IMR-90 (cell line): Measurements from ENCODE around the gene OLFML3. TPM values are rescaled to one million over a fixed set of nuclear protein-coding genes. Genes with fewer than 3 reads are reported as not detected.

Source experiments
- ATAC-seq: fragments of 200-7000 bp; cut with Tn5 transposase; 2 replicates; pipeline ENCODE4 v1.9.1; 2020; ENCODE audit warnings: low read depth, mild to moderate bottlenecking, moderate library complexity
- BruUV-seq: library from RNA; stranded (reverse); fragments of 400-500 nt; replicated peaks from 2 replicates; lab custom pipeline; 2021; lab: Mats Ljungman, UMichigan
- CTCF ChIA-PET: fragments of 300-600 bp; formaldehyde crosslinking; extraction: SDS; loops from one replicate; lab custom pipeline; 2021; ENCODE audit warnings: antibody characterized with exemption; lab: Yijun Ruan, JAX
- POLR2A ChIA-PET: fragments of 300-600 bp; sonication (Branson Sonifier 250); formaldehyde crosslinking; loops from one replicate; lab custom pipeline; 2022; ENCODE audit warnings: antibody characterized with exemption; ENCODE audit not compliant: unreplicated experiment; lab: Charles Lee
- DNase-seq: peaks from one replicate; pipeline ENCODE4 v3.0.0; 2013
- H2AFZ ChIP-seq: replicated peaks from 2 replicates; pipeline ENCODE3; 2013; ENCODE audit warnings: low read length, mild to moderate bottlenecking; ENCODE audit not compliant: poor library complexity
- H2AK5ac ChIP-seq: 2 replicates; pipeline ENCODE4 v1.6.1; 2013; ENCODE audit warnings: low read depth, low read length, inconsistent platforms
- H2AK9ac ChIP-seq: replicated peaks from 2 replicates; pipeline ENCODE3; 2013; ENCODE audit warnings: mild to moderate bottlenecking, low read depth, low read length, moderate library complexity; ENCODE audit not compliant: poor library complexity
- H2BK120ac ChIP-seq: 2 replicates; pipeline ENCODE4 v1.6.1; 2013; ENCODE audit warnings: low read depth, low read length, inconsistent platforms
- H2BK15ac ChIP-seq: 3 replicates; pipeline ENCODE4 v1.6.1; 2013; ENCODE audit warnings: low read depth, low read length, inconsistent platforms
- H2BK20ac ChIP-seq: 2 replicates; pipeline ENCODE4 v1.6.1; 2013; ENCODE audit warnings: low read depth, mild to moderate bottlenecking, inconsistent platforms, low read length, moderate library complexity
- H2BK5ac ChIP-seq: 2 replicates; pipeline ENCODE4 v1.6.1; 2013; ENCODE audit warnings: mild to moderate bottlenecking, low read depth, low read length, inconsistent platforms; ENCODE audit not compliant: poor library complexity, severe bottlenecking
- H3K14ac ChIP-seq: replicated peaks from 2 replicates; pipeline ENCODE4 v1.6.1; 2013; ENCODE audit warnings: low read depth, low read length, inconsistent platforms
- H3K18ac ChIP-seq: 2 replicates; pipeline ENCODE4 v1.6.1; 2013; ENCODE audit warnings: low read depth, low read length, control low read depth
- H3K23ac ChIP-seq: 2 replicates; pipeline ENCODE4 v1.6.1; 2013; ENCODE audit warnings: low read depth, low read length, inconsistent platforms
- H3K27ac ChIP-seq: 2 replicates; pipeline ENCODE4 v1.5.1; 2013; ENCODE audit warnings: mild to moderate bottlenecking, control low read depth, low read length; ENCODE audit not compliant: insufficient read depth
- H3K27me3 ChIP-seq: 2 replicates; pipeline ENCODE4 v1.6.1; 2013; ENCODE audit warnings: low read length; ENCODE audit not compliant: control insufficient read depth, insufficient read depth
- H3K36me3 ChIP-seq: 2 replicates; pipeline ENCODE4 v1.6.1; 2013; ENCODE audit warnings: low read length, mixed read lengths; ENCODE audit not compliant: control insufficient read depth, insufficient read depth
- H3K4ac ChIP-seq: 2 replicates; pipeline ENCODE4 v1.6.1; 2013; ENCODE audit warnings: low read depth, low read length, inconsistent platforms
- H3K4me1 ChIP-seq: 2 replicates; pipeline ENCODE4 v1.6.1; 2013; ENCODE audit warnings: low read length, mixed read lengths; ENCODE audit not compliant: control insufficient read depth, insufficient read depth
- H3K4me2 ChIP-seq: 2 replicates; pipeline ENCODE4 v1.6.1; 2013; ENCODE audit warnings: low read depth, mild to moderate bottlenecking, control low read depth, low read length, moderate library complexity
- H3K4me3 ChIP-seq: 2 replicates; pipeline ENCODE4 v1.5.1; 2013; ENCODE audit warnings: low read depth, mild to moderate bottlenecking, control low read depth, low read length, moderate library complexity; ENCODE audit not compliant: insufficient read depth
- H3K56ac ChIP-seq: 2 replicates; pipeline ENCODE4 v1.6.1; 2013; ENCODE audit warnings: low read length, inconsistent platforms; ENCODE audit not compliant: insufficient read depth; ENCODE audit errors: extremely low read depth
- H3K79me1 ChIP-seq, 2 experiments: 2 replicates each; pipeline ENCODE4 v1.6.1; 2013; ENCODE audit warnings: low read length in 2 of 2, inconsistent platforms in 1 of 2, low read depth in 1 of 2
- H3K9ac ChIP-seq: 2 replicates; pipeline ENCODE4 v1.6.1; 2013; ENCODE audit warnings: low read depth, low read length, control low read depth
- H3K9me1 ChIP-seq: 2 replicates; pipeline ENCODE4 v1.6.1; 2013; ENCODE audit warnings: low read length, inconsistent platforms; ENCODE audit not compliant: insufficient read depth
- H3K9me3 ChIP-seq: 2 replicates; pipeline ENCODE4 v1.6.1; 2013; ENCODE audit warnings: low read length; ENCODE audit not compliant: control insufficient read depth, insufficient read depth
- H4K20me1 ChIP-seq: 2 replicates; pipeline ENCODE4 v1.6.1; 2013; ENCODE audit warnings: low read length, inconsistent platforms; ENCODE audit not compliant: insufficient read depth
- H4K5ac ChIP-seq: 2 replicates; pipeline ENCODE4 v1.6.1; 2013; ENCODE audit warnings: mild to moderate bottlenecking, low read depth, low read length, control low read depth
- H4K8ac ChIP-seq, 2 experiments: 2 replicates each; pipeline ENCODE4 v1.6.1; 2013; ENCODE audit warnings: low read depth in 2 of 2, low read length in 2 of 2, control low read depth in 1 of 2, inconsistent platforms in 1 of 2
- H4K91ac ChIP-seq: 2 replicates; pipeline ENCODE4 v1.6.1; 2013; ENCODE audit warnings: low read depth, low read length, inconsistent platforms; ENCODE audit not compliant: insufficient read depth
- BHLHE40 ChIP-seq: fragments of 150-350 bp; IDR thresholded peaks from 2 replicates; pipeline ENCODE4 v1.6.1; 2016; ENCODE audit warnings: mild to moderate bottlenecking, low read depth, low read length
- CEBPB ChIP-seq: IDR thresholded peaks from 2 replicates; pipeline ENCODE4 v1.6.1; 2012; ENCODE audit warnings: low read depth, low read length, improper control_type of control experiment
- CHD1 ChIP-seq: IDR thresholded peaks from 2 replicates; pipeline ENCODE4 v1.6.1; 2012; ENCODE audit warnings: low read depth, low read length, improper control_type of control experiment
- FOS ChIP-seq: fragments of 150-350 bp; IDR thresholded peaks from 2 replicates; pipeline ENCODE4 v1.6.1; 2016; ENCODE audit warnings: low read depth, low read length
- MAFK ChIP-seq: IDR thresholded peaks from 2 replicates; pipeline ENCODE4 v1.6.1; 2012; ENCODE audit warnings: low read depth, low read length, improper control_type of control experiment
- MAZ ChIP-seq: IDR thresholded peaks from 2 replicates; pipeline ENCODE4 v1.6.1; 2012; ENCODE audit warnings: low read depth, mild to moderate bottlenecking, low read length, improper control_type of control experiment, moderate library complexity, borderline replicate concordance
- MXI1 ChIP-seq: IDR thresholded peaks from 2 replicates; pipeline ENCODE4 v1.6.1; 2012; ENCODE audit warnings: low read depth, mild to moderate bottlenecking, low read length, moderate library complexity, borderline replicate concordance
- NFE2L2 ChIP-seq: fragments of 150-350 bp; IDR thresholded peaks from 2 replicates; pipeline ENCODE4 v1.6.1; 2016; ENCODE audit warnings: low read depth, mild to moderate bottlenecking, low read length
- POLR2A ChIP-seq: IDR thresholded peaks from 2 replicates; pipeline ENCODE4 v1.6.1; 2012; ENCODE audit warnings: mild to moderate bottlenecking, low read depth, low read length
- RAD21 ChIP-seq: IDR thresholded peaks from 2 replicates; pipeline ENCODE4 v1.6.1; 2012; ENCODE audit warnings: low read length, improper control_type of control experiment
- RCOR1 ChIP-seq: IDR thresholded peaks from 2 replicates; pipeline ENCODE4 v1.6.1; 2012; ENCODE audit warnings: mild to moderate bottlenecking, low read length, improper control_type of control experiment; ENCODE audit not compliant: insufficient replicate concordance
- RFX5 ChIP-seq: IDR thresholded peaks from 2 replicates; pipeline ENCODE4 v1.8.0; 2012; ENCODE audit warnings: low read depth, mild to moderate bottlenecking, low read length, moderate library complexity
- SMC3 ChIP-seq: fragments of 150-350 bp; IDR thresholded peaks from 2 replicates; pipeline ENCODE4 v1.6.1; 2016; ENCODE audit warnings: low read depth, mild to moderate bottlenecking, antibody characterized with exemption, low read length, moderate library complexity
- WGBS, 2 experiments: methylation state at CpG; one replicate each; pipeline versions ENCODE4 v1.1.5 to v1.1.7; 2013; ENCODE audit warnings: missing lambda C conversion rate in 2 of 2; ENCODE audit not compliant: insufficient read length in 1 of 2; ENCODE audit errors: extremely low coverage in 2 of 2; 5-methylcytosine and 5-hydroxymethylcytosine counted together
- dilution Hi-C: fragments of 300-500 bp; cut with HindIII; formaldehyde crosslinking; loops from one replicate; pipeline ENCODE4 v1.14.3; 2018; ENCODE audit warnings: low sequenced_read_pairs; ENCODE audit not compliant: unreplicated experiment
- in situ Hi-C: fragments of 300-500 bp; cut with MboI; formaldehyde crosslinking; loops from 3 replicates; pipeline ENCODE4 v1.14.3; 2019; ENCODE audit warnings: low sequenced_read_pairs, inconsistent platforms, mixed read lengths
- intact Hi-C: fragments of 100-400 bp; cut with micrococcal nuclease; formaldehyde crosslinking; loops from 2 replicates; pipeline ENCODE4 v1.10.0; 2022
- polyA plus RNA-seq, 3 experiments: library from polyadenylated mRNA; depleted of rRNA; stranded (reverse); fragments of >200 nt; gene quantifications; 2 replicates each; pipeline ENCODE4 v1.2.3, GENCODE V29; 2012; ENCODE audit warnings: low replicate concordance in 1 of 3
- total RNA-seq: library from RNA; depleted of rRNA; stranded (reverse); fragments of >200 nt; gene quantifications from 2 replicates; pipeline ENCODE4 v1.2.3, GENCODE V29; 2012
- TF ChIP-seq, protein P1 (sequence below): conservative IDR thresholded peaks from 2 replicates; pipeline ENCODE4 v1.5.1; 2012; ENCODE audit warnings: mild to moderate bottlenecking, low read depth, low read length, improper control_type of control experiment
- TF ChIP-seq, protein P2 (sequence below): fragments of 150-350 bp; IDR thresholded peaks from 2 replicates; pipeline ENCODE4 v1.6.1; 2016; ENCODE audit warnings: low read depth, mild to moderate bottlenecking, low read length, moderate library complexity, borderline replicate concordance
- TF ChIP-seq, protein P3 (sequence below): fragments of 150-350 bp; IDR thresholded peaks from 2 replicates; pipeline ENCODE4 v1.6.1; 2017; ENCODE audit warnings: mild to moderate bottlenecking, antibody characterized with exemption, low read length, low read depth

OLFML3 gene
- total and polyA plus RNA-seq, 2 of the 4 experiments (the other 2 are of a cell fraction), result 40.9 to 71.3 TPM

DNA sequence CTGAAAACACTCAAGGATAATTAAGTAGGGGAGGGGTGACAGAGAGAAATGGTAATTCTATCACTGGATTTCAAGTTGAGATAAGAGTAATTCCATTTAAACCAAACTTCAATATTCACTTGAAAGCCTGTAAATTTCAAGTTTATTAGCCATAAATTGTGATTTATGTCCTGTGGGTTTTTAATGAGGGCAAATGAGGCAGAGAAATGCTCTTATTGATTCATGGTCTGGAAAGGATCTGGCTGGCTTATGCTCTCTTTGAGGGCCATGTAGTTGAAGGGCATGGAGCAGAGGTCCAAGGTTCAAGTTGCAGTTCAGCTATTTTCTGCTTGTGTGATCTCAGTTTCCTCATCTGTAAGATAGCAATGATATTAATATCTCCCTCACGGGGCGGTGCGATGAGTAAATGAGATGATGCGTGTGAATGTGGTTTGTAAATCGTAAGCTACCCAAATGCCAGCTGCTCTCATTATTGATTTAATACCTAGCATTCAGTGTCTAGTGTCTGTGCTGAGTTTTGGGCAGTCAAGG, 12.3 kb downstream of the OLFML3 start:
- Histone ChIP-seq H3K27me3 (peaks cover 2% of the 10 kb centered on the region), H3K4me2 (no peak overlapping the region), H3K79me1 (no peaks in the 10 kb centered on the region), H4K91ac (no peak overlapping the region), H4K20me1 (no peaks in the 10 kb centered on the region), H2AK5ac (no peak overlapping the region), H3K18ac (no peak overlapping the region), H2AFZ (no peak overlapping the region), H2AK9ac (no peak overlapping the region), H4K5ac (no peak overlapping the region), H3K4me1 (no peaks in the 10 kb centered on the region), H3K14ac (no peak overlapping the region), H3K9me1 (no peaks in the 10 kb centered on the region; the same call in 1 of the 2 replicates), H2BK120ac (no peak overlapping the region), H3K23ac (no peak overlapping the region), H3K27ac (no peak overlapping the region), H2BK20ac (no peak overlapping the region), H3K9me3 (peaks cover 10% of the 10 kb centered on the region), H2BK15ac (no peak overlapping the region), H3K9ac (no peak overlapping the region), H3K4me3 (no peak overlapping the region), H2BK5ac (no peak overlapping the region), H3K56ac (no peak overlapping the region), H4K8ac (no peak overlapping the region), H3K36me3 (no peaks in the 10 kb centered on the region), H3K4ac (no peak overlapping the region)
- in situ Hi-C loops, result no loop called here
- ChIA-PET CTCF (interaction anchor here (1.2 kb wide), 1 partner anchor 12 kb away, joined by 4 read pairs; the partner anchor contains the start of gene OLFML3), POLR2A (no interaction called here)
- dilution Hi-C loops, result no loop called here
- BruUV-seq, result no TSS peak
- no peak for ATAC-seq
- no CpG with 5 or more reads among the region's 5 CpGs for WGBS, 2 experiments
- TF ChIP-seq SMC3 (no peak), MXI1 (no peak), MAFK (no peak), RCOR1 (no peak), POLR2A (no peak), RAD21 (no peak), RFX5 (no peak), MAZ (no peak), BHLHE40 (no peak), CHD1 (no peak), CEBPB (no peak), NFE2L2 (no peak), FOS (no peak)
- TF ChIP-seq, protein P1, sequence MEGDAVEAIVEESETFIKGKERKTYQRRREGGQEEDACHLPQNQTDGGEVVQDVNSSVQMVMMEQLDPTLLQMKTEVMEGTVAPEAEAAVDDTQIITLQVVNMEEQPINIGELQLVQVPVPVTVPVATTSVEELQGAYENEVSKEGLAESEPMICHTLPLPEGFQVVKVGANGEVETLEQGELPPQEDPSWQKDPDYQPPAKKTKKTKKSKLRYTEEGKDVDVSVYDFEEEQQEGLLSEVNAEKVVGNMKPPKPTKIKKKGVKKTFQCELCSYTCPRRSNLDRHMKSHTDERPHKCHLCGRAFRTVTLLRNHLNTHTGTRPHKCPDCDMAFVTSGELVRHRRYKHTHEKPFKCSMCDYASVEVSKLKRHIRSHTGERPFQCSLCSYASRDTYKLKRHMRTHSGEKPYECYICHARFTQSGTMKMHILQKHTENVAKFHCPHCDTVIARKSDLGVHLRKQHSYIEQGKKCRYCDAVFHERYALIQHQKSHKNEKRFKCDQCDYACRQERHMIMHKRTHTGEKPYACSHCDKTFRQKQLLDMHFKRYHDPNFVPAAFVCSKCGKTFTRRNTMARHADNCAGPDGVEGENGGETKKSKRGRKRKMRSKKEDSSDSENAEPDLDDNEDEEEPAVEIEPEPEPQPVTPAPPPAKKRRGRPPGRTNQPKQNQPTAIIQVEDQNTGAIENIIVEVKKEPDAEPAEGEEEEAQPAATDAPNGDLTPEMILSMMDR, result no peak
- TF ChIP-seq, protein P2, sequence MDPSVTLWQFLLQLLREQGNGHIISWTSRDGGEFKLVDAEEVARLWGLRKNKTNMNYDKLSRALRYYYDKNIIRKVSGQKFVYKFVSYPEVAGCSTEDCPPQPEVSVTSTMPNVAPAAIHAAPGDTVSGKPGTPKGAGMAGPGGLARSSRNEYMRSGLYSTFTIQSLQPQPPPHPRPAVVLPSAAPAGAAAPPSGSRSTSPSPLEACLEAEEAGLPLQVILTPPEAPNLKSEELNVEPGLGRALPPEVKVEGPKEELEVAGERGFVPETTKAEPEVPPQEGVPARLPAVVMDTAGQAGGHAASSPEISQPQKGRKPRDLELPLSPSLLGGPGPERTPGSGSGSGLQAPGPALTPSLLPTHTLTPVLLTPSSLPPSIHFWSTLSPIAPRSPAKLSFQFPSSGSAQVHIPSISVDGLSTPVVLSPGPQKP, result no peak
- TF ChIP-seq, protein P3, sequence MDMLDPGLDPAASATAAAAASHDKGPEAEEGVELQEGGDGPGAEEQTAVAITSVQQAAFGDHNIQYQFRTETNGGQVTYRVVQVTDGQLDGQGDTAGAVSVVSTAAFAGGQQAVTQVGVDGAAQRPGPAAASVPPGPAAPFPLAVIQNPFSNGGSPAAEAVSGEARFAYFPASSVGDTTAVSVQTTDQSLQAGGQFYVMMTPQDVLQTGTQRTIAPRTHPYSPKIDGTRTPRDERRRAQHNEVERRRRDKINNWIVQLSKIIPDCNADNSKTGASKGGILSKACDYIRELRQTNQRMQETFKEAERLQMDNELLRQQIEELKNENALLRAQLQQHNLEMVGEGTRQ, result no peak
- intact Hi-C loops, result no loop called here
- DNase-seq, result no peak
